ENCODE data around the gene PARP2.

Gene PARP2

GRCh38 chr14:20397511-20397910 lies 54.1 kb downstream of the PARP2 start:
- H3K27ac ChIP-seq, result no peak overlapping the region
- TF ChIP-seq, protein P1, sequence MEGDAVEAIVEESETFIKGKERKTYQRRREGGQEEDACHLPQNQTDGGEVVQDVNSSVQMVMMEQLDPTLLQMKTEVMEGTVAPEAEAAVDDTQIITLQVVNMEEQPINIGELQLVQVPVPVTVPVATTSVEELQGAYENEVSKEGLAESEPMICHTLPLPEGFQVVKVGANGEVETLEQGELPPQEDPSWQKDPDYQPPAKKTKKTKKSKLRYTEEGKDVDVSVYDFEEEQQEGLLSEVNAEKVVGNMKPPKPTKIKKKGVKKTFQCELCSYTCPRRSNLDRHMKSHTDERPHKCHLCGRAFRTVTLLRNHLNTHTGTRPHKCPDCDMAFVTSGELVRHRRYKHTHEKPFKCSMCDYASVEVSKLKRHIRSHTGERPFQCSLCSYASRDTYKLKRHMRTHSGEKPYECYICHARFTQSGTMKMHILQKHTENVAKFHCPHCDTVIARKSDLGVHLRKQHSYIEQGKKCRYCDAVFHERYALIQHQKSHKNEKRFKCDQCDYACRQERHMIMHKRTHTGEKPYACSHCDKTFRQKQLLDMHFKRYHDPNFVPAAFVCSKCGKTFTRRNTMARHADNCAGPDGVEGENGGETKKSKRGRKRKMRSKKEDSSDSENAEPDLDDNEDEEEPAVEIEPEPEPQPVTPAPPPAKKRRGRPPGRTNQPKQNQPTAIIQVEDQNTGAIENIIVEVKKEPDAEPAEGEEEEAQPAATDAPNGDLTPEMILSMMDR (IDR thresholded peaks at IDR 0.05), result no peak
- no peak for TF ChIP-seq ZFX (IDR thresholded peaks at IDR 0.05; ENCODE audit: borderline replicate concordance)

- peak overlapping the region; percentile 68 for H3K27ac ChIP-seq
- TF ChIP-seq, protein P1 (IDR thresholded peaks at IDR 0.05), result no peak
- no peak for TF ChIP-seq ZFX (IDR thresholded peaks at IDR 0.05; ENCODE audit: borderline replicate concordance)
These were observed 57.1 kb downstream of the PARP2 start for GRCh38 chr14:20400589-20400964.

GRCh38 chr14:20400965-20401593 lies 57.6 kb downstream of the PARP2 start:
- no peak for TF ChIP-seq ZFX (IDR thresholded peaks at IDR 0.05; ENCODE audit: borderline replicate concordance)
- TF ChIP-seq, protein P1 (IDR thresholded peaks at IDR 0.05), result no peak

GRCh38 chr14:20403521-20403920 lies 60.1 kb downstream of the PARP2 start:
- H3K27ac ChIP-seq, result no peak overlapping the region
- TF ChIP-seq, protein P1 (IDR thresholded peaks at IDR 0.05), result no peak
- no peak for TF ChIP-seq ZFX (IDR thresholded peaks at IDR 0.05; ENCODE audit: borderline replicate concordance)

More at GRCh38 chr14:20400965-20401593, 57.6 kb downstream of the PARP2 start:
- peak overlapping the region; percentile 68 for H3K27ac ChIP-seq
